8988T (cell line): ENCODE data around the gene ATG2B.
"Not testable (repeated sequence)": the region's sequence is repeated elsewhere in the genome, so short reads cannot be mapped to it uniquely, and the experiment has no call there.

Experiments
- DNase-seq: peaks from one replicate; pipeline ENCODE4 v3.0.0; 2011

The ATG2B gene

GRCh38 chr14:96251656-96252155, 111.4 kb downstream of the ATG2B start:
- no peak for DNase-seq

- DNase-seq: no peak
These were observed 112.7 kb downstream of the ATG2B start for GRCh38 chr14:96250485-96250884.

- no peak for DNase-seq
These were observed 114.1 kb downstream of the ATG2B start for GRCh38 chr14:96249029-96249428.

GRCh38 chr14:96247031-96247430, 116.1 kb downstream of the ATG2B start:
- no peak for DNase-seq

- no peak for DNase-seq
These were observed 116.6 kb downstream of the ATG2B start for GRCh38 chr14:96246539-96246847.

GRCh38 chr14:96245710-96246538, 117.2 kb downstream of the ATG2B start:
- DNase-seq: no peak

GRCh38 chr14:96245074-96245473, 118.1 kb downstream of the ATG2B start:
- DNase-seq: not testable (repeated sequence)

- no peak for DNase-seq
These were observed 119.4 kb downstream of the ATG2B start for GRCh38 chr14:96243785-96244184.

GRCh38 chr14:96242126-96242525, 121.0 kb downstream of the ATG2B start:
- DNase-seq: no peak

- no peak for DNase-seq
These were observed 122.5 kb downstream of the ATG2B start for GRCh38 chr14:96240641-96241040.

- DNase-seq: no peak
These were observed 123.4 kb downstream of the ATG2B start for GRCh38 chr14:96239711-96240141.

- no peak for DNase-seq
These were observed 124.4 kb downstream of the ATG2B start for GRCh38 chr14:96238676-96239265.

- DNase-seq: no peak
These were observed 125.5 kb downstream of the ATG2B start for GRCh38 chr14:96237641-96238040.

GRCh38 chr14:96235426-96235825, 127.7 kb downstream of the ATG2B start:
- no peak for DNase-seq

- DNase-seq: no peak
These were observed 129.5 kb downstream of the ATG2B start for GRCh38 chr14:96233661-96234060.

GRCh38 chr14:96232506-96232905, 130.6 kb downstream of the ATG2B start:
- no peak for DNase-seq

GRCh38 chr14:96231526-96232130, 131.5 kb downstream of the ATG2B start:
- no peak for DNase-seq

- no peak for DNase-seq
These were observed 132.1 kb downstream of the ATG2B start for GRCh38 chr14:96231056-96231455.

GRCh38 chr14:96229315-96229714, 133.8 kb downstream of the ATG2B start:
- DNase-seq: no peak
